ENCODE measurements around the gene MTR.
"Not testable (repeated sequence)": the region's sequence is repeated elsewhere in the genome, so short reads cannot be mapped to it uniquely, and the experiment has no call there.

Gene MTR

DNA sequence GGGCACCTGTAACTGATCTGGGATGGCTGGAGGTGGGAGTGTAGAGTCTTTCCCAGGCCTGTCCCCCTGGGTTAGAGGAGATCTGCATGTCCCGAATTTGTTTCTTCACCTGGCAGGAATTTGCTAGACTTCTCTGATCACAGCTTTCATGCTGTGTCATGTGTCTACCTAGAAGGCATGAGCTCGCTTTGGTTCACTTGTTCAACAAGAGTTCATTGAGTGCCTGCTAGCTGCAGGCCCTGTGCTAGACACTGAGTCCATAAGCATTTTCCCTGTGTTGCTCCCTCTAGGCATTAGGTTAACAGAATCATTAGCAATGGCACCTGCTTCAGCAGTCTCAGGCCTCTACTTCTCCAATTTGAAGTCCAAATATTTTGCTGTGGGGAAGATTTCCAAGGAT lies 101.6 kb downstream of the MTR start:
- TF ChIP-seq POLR2A (IDR thresholded peaks at IDR 0.05; ENCODE audit: low read depth, low read length): no peak
- DNase-seq (ENCODE audit: insufficient read length, low spot score): no peak
- no peak for FAIRE-seq

GRCh38 chr1:236904892-236905741 lies 110.0 kb downstream of the MTR start:
- DNase-seq (ENCODE audit: insufficient read length, low spot score) (peak; percentile 45), FAIRE-seq (peak; percentile 58)
- no peak for TF ChIP-seq POLR2A (IDR thresholded peaks at IDR 0.05; ENCODE audit: low read depth, low read length)

- DNase-seq (ENCODE audit: insufficient read length, low spot score): no peak
These were observed 112.1 kb downstream of the MTR start for GRCh38 chr1:236907205-236907604.

DNA sequence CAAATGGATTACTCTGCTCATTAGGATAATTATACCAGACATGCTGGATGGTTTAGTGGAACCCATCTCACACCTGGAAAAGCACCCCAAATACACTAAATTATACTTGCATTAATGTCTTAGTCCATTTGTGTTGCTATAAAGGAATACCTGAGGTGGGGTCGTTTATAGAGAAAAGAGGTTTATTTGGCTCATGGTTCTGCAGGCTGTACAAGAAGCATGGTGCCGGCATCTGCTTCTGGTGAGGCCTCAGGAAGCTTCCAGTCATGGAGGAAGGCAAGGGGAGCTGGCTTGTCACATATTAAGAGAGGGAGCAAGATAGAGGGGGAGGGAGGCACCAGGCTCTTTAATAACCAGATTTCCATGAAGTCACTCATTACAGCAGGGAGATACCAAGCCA lies 113.6 kb downstream of the MTR start:
- FAIRE-seq (no peak), DNase-seq (ENCODE audit: insufficient read length, low spot score) (no peak)
- no peak for TF ChIP-seq POLR2A (IDR thresholded peaks at IDR 0.05; ENCODE audit: low read depth, low read length)

More at GRCh38 chr1:236907205-236907604, 112.1 kb downstream of the MTR start:
- no peak for TF ChIP-seq POLR2A (IDR thresholded peaks at IDR 0.05; ENCODE audit: low read depth, low read length)
- no peak for FAIRE-seq

- FAIRE-seq: not testable (repeated sequence)
These were observed 116.0 kb downstream of the MTR start for GRCh38 chr1:236911047-236911446.

GRCh38 chr1:236913371-236914037 lies 118.4 kb downstream of the MTR start:
- no peak for FAIRE-seq
- DNase-seq (ENCODE audit: insufficient read length, low spot score): no peak
- no peak for TF ChIP-seq POLR2A (IDR thresholded peaks at IDR 0.05; ENCODE audit: low read depth, low read length)

More at GRCh38 chr1:236911047-236911446, 116.0 kb downstream of the MTR start:
- not testable (repeated sequence) for DNase-seq (ENCODE audit: insufficient read length, low spot score)

GRCh38 chr1:236914375-236914774 lies 119.3 kb downstream of the MTR start:
- no peak for TF ChIP-seq POLR2A (IDR thresholded peaks at IDR 0.05; ENCODE audit: low read depth, low read length)
- DNase-seq (ENCODE audit: insufficient read length, low spot score): no peak
- FAIRE-seq: no peak

DNA sequence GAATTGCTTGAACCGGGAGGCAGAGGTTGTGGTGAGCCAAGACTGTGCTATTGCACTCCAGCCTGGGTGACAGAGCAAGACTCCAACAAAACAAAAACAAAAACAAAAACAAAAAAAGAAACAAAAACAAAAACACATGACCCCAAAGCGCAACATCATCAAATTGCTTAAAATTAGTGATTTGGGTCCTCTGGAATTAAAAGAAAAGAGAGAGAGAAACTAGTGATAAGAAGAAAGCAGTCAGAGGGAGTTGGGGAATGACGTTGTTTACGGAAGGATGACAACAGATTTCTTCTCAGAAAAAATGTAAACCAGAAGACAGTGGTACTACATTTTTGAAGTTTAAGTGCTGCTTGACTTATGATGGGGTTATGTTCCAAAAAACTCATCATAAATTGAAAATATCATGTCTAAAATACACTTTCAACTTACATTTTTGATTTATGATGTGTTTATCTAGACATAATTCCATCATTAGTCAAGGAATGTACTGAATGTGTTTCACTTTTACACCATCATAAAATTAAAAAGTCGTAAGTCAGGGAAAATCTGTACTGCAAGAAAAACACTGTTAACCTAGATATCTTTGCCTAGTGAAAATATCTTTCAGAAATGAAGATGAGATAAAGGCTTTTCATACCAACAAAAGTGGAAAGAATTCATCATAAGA lies 121.2 kb downstream of the MTR start:
- DNase-seq (ENCODE audit: insufficient read length, low spot score) (no peak), FAIRE-seq (no peak)
- no peak for TF ChIP-seq POLR2A (IDR thresholded peaks at IDR 0.05; ENCODE audit: low read depth, low read length)

GRCh38 chr1:236917448-236917847 lies 122.4 kb downstream of the MTR start:
- no peak for FAIRE-seq
- no peak for DNase-seq (ENCODE audit: insufficient read length, low spot score)
- TF ChIP-seq POLR2A (IDR thresholded peaks at IDR 0.05; ENCODE audit: low read depth, low read length): no peak

- TF ChIP-seq POLR2A (IDR thresholded peaks at IDR 0.05; ENCODE audit: low read depth, low read length): no peak
- DNase-seq (ENCODE audit: insufficient read length, low spot score) (no peak), FAIRE-seq (no peak)
These were observed 125.3 kb downstream of the MTR start for GRCh38 chr1:236920286-236920894.

DNA sequence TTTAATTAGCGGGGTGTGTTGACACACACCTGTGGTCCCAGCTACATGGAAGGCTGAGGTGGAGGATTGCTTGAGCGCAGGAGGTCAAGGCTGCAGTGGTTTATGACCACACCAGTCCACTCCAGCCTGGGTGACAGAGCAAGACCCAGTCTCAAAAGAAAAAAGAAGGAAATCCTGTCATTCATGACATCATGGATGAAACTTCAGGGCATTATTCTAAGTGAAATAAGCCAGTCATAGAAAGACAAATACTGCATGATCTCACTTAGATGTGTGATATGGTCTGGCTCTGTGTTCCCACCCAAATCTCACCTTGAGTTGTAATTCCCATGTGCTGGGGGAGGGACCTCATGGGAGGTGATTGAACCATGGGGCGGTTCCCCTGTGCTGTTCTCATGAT lies 126.5 kb downstream of the MTR start:
- FAIRE-seq (no peak), DNase-seq (ENCODE audit: insufficient read length, low spot score) (no peak)
- TF ChIP-seq POLR2A (IDR thresholded peaks at IDR 0.05; ENCODE audit: low read depth, low read length): no peak

DNA sequence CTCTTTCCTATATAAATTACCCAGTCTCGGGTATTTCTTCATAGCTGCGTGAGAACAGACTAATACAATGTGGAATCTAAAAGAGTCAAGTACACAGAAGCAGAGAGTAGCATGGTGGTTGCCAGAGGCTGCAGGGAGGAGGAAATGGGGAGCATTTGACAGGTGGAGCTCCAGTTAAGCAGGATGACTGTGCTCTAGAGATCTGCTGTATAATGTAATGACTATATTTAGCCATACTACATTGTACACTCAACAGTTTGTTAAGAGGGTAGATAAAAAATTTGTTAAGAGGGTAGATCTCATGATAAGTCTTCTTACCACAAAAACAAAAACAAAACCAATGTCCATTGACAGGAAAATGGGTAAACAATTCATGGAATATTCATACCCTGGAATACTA lies 127.1 kb downstream of the MTR start:
- no peak for FAIRE-seq
- TF ChIP-seq POLR2A (IDR thresholded peaks at IDR 0.05; ENCODE audit: low read depth, low read length): no peak
- DNase-seq (ENCODE audit: insufficient read length, low spot score): no peak

GRCh38 chr1:236925386-236925785 lies 130.3 kb downstream of the MTR start:
- no peak for TF ChIP-seq POLR2A (IDR thresholded peaks at IDR 0.05; ENCODE audit: low read depth, low read length)
- DNase-seq (ENCODE audit: insufficient read length, low spot score) (no peak), FAIRE-seq (no peak)

- FAIRE-seq: no peak
- TF ChIP-seq POLR2A (IDR thresholded peaks at IDR 0.05; ENCODE audit: low read depth, low read length): no peak
- no peak for DNase-seq (ENCODE audit: insufficient read length, low spot score)
These were observed 135.4 kb downstream of the MTR start for GRCh38 chr1:236930503-236930902.

Measured in H54 (cell line).